Activated T-helper 2 cell treated with anti-CD3 and anti-CD28 coated beads, Interferon-gamma antibody, Interleukin-2, Interleukin-4, amounts not matched to agents 10 μg/mL and 5 μg/mL and 100 μg/mL, durations not matched to agents 14 hours and 24 hours and 36 hours (primary cell): Measurements from ENCODE around the gene CENPS. TPM values are rescaled to one million over a fixed set of nuclear protein-coding genes. Genes with fewer than 3 reads are reported as not detected.
"Not testable (repeated sequence)": the region's sequence is repeated elsewhere in the genome, so short reads cannot be mapped to it uniquely, and the experiment has no call there.

Experiments used
- DNase-seq: peaks from one replicate; pipeline ENCODE4 v3.0.0; 2021; ENCODE audit warnings: low spot score
- H3K27ac Mint-ChIP-seq: one replicate; pipeline ENCODE4 v1.8.0; 2021; ENCODE audit warnings: mixed read lengths
- H3K27me3 Mint-ChIP-seq: one replicate; pipeline ENCODE4 v1.8.0; 2021; ENCODE audit warnings: low read depth, mixed read lengths
- H3K36me3 Mint-ChIP-seq: one replicate; pipeline ENCODE4 v1.8.0; 2021; ENCODE audit warnings: low read depth, mixed read lengths
- H3K4me1 Mint-ChIP-seq: one replicate; pipeline ENCODE4 v1.8.0; 2021; ENCODE audit warnings: low read depth, mixed read lengths
- H3K4me3 Mint-ChIP-seq: one replicate; pipeline ENCODE4 v1.8.0; 2021; ENCODE audit warnings: low read depth, mild to moderate bottlenecking, moderate library complexity, mixed read lengths
- H3K9me3 Mint-ChIP-seq: one replicate; pipeline ENCODE4 v1.8.0; 2021; ENCODE audit warnings: mixed read lengths
- intact Hi-C: fragments of 100-400 bp; cut with micrococcal nuclease; formaldehyde crosslinking; loops from one replicate; pipeline ENCODE4 v1.15.1; 2023
- total RNA-seq: library from RNA; stranded (reverse); gene quantifications from 2 replicates; pipeline ENCODE4 v1.2.3, GENCODE V29; 2022

CENPS gene
- total RNA-seq, 1 donor from 2014 or later: 16.8 TPM

GRCh38 chr1:10426535-10426848 lies 3.7 kb upstream of the CENPS start:
- H3K27ac Mint-ChIP-seq, H3K4me3 Mint-ChIP-seq, DNase-seq, H3K27me3 Mint-ChIP-seq, H3K9me3 Mint-ChIP-seq, H3K36me3 Mint-ChIP-seq, intact Hi-C loops: not testable (repeated sequence)
- peaks cover 21% of the 10 kb centered on the region for H3K4me1 Mint-ChIP-seq

- peaks cover 24% of the 10 kb centered on the region for H3K4me1 Mint-ChIP-seq
- no peak for DNase-seq
- intact Hi-C loops: loop anchor here (1.0 to 2.0 kb wide), 5 partner anchors 52 to 554 kb away; partner anchors contain the start of genes LZIC and NMNAT1
- H3K27ac Mint-ChIP-seq: no peak overlapping the region
- H3K9me3 Mint-ChIP-seq: no peaks in the 10 kb centered on the region
- no peaks in the 10 kb centered on the region for H3K27me3 Mint-ChIP-seq
- peak overlapping the region; percentile 94 for H3K4me3 Mint-ChIP-seq
- H3K36me3 Mint-ChIP-seq: no peaks in the 10 kb centered on the region
Measured at GRCh38 chr1:10428984-10429383, 1.2 kb upstream of the CENPS start.

DNA sequence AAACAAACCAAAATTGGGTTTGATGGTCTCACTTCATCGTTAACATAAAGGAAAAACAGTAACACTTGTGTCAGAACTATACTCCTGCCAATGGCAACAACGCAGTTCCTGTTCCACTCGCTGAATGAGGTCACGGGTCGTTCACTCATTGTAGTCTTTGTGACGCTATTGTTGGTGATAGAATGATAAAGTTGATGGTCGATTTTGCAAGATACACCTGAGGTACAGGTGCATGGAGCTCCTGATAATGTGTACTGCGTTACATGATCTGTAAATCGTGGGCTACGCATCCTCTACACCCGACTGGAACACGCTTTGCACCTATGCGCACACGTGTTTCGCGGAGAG lies 391 bp upstream of the CENPS start:
- intact Hi-C loops: loop anchor here (1.0 to 2.0 kb wide), 4 partner anchors 65 to 555 kb away; partner anchors contain the start of genes LZIC and NMNAT1
- DNase-seq: no peak
- no peaks in the 10 kb centered on the region for H3K36me3 Mint-ChIP-seq
- H3K9me3 Mint-ChIP-seq: no peaks in the 10 kb centered on the region
- peak overlapping the region; percentile 95 for H3K27ac Mint-ChIP-seq
- peak overlapping the region; percentile 94 for H3K4me3 Mint-ChIP-seq
- peaks cover 24% of the 10 kb centered on the region for H3K4me1 Mint-ChIP-seq
- H3K27me3 Mint-ChIP-seq: no peaks in the 10 kb centered on the region

- no peaks in the 10 kb centered on the region for H3K36me3 Mint-ChIP-seq
- no peaks in the 10 kb centered on the region for H3K27me3 Mint-ChIP-seq
- H3K9me3 Mint-ChIP-seq: no peaks in the 10 kb centered on the region
- intact Hi-C loops: loop anchor here (1.0 kb wide), 1 partner anchor 41 kb away; the partner anchor contains the start of gene DFFA
- DNase-seq: no peak
- H3K27ac Mint-ChIP-seq: peak overlapping the region; percentile 95
- peaks cover 24% of the 10 kb centered on the region for H3K4me1 Mint-ChIP-seq
- H3K4me3 Mint-ChIP-seq: peak overlapping the region; percentile 94
Measured at GRCh38 chr1:10431070-10431730, 967 bp downstream of the CENPS start.

DNA sequence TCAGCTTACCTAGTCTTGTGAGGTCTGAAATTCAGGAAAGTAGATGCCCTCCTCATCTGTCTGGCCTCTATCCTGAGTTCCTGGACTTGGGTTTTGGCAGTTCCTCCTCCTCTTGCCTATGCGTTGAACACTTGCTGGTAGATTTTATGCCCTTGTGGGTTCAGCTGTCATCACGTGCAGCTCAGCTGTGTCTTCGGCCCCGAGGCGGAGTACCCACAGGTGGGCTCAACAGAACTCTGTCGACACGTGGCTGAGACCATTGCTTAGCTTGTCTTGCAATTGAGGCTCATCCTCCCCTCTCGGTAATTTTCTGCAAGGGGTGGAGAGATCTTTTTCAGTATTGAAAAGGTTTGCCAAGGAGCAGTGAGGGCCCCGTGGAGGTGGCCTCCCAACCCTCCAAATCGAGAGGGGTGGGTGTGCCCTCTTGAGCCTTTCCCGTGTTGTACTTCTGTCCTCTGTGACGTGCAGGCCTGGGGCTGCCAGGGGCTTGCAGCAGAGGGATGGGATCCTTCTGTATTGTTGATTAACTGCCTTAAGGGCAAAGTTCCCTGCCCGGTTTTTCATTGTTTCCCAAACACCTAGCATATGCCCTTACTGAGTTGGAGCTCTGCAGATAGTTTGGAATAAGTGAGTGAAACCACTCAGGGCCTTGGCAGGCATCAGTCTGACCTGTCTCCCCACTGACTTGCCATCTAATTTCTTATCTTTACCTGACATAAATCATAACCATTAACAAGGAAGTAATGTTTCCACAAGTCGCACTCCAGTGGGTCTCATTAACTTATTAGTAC lies 2.9 kb downstream of the CENPS start:
- Mint-ChIP-seq H3K4me3 (peak overlapping the region; percentile 33), H3K27me3 (no peaks in the 10 kb centered on the region), H3K4me1 (peaks cover 20% of the 10 kb centered on the region), H3K27ac (no peak overlapping the region), H3K9me3 (no peaks in the 10 kb centered on the region), H3K36me3 (no peaks in the 10 kb centered on the region)
- no peak for DNase-seq
- intact Hi-C loops: no loop called here

DNA sequence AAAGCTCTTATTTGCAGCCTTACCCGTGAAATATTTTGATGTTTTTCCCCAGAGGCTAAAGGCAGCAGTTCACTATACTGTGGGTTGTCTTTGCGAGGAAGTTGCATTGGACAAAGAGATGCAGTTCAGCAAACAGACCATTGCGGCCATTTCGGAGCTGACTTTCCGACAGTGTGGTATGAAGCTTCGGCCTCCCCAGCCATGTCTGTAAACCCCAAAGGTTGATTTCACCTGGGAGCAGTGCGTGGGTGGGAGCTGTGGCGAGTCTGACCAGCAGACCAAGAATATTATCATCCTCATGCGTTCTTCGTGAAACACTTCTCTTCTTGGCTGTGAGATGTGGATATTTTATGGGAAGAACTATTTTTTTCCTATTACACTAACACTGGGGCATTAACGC lies 3.6 kb downstream of the CENPS start:
- no peak overlapping the region for H3K4me3 Mint-ChIP-seq
- H3K27ac Mint-ChIP-seq: no peak overlapping the region
- peaks cover 19% of the 10 kb centered on the region for H3K4me1 Mint-ChIP-seq
- intact Hi-C loops: no loop called here
- H3K9me3 Mint-ChIP-seq: no peaks in the 10 kb centered on the region
- H3K36me3 Mint-ChIP-seq: no peaks in the 10 kb centered on the region
- DNase-seq: no peak
- H3K27me3 Mint-ChIP-seq: no peaks in the 10 kb centered on the region

GRCh38 chr1:10434590-10434989 lies 4.4 kb downstream of the CENPS start:
- DNase-seq: no peak
- Mint-ChIP-seq H3K4me3 (no peak overlapping the region), H3K27ac (no peak overlapping the region), H3K4me1 (peaks cover 15% of the 10 kb centered on the region), H3K27me3 (no peaks in the 10 kb centered on the region), H3K36me3 (no peaks in the 10 kb centered on the region), H3K9me3 (no peaks in the 10 kb centered on the region)
- intact Hi-C loops: no loop called here

- no peak overlapping the region for H3K27ac Mint-ChIP-seq
- no peak for DNase-seq
- intact Hi-C loops: no loop called here
- no peaks in the 10 kb centered on the region for H3K9me3 Mint-ChIP-seq
- H3K36me3 Mint-ChIP-seq: peaks cover 2% of the 10 kb centered on the region
- H3K4me3 Mint-ChIP-seq: no peak overlapping the region
- H3K4me1 Mint-ChIP-seq: peaks cover 3% of the 10 kb centered on the region
- H3K27me3 Mint-ChIP-seq: no peaks in the 10 kb centered on the region
Measured at GRCh38 chr1:10437052-10437451, 6.8 kb downstream of the CENPS start.

- no peak overlapping the region for H3K27ac Mint-ChIP-seq
- no peak overlapping the region for H3K4me3 Mint-ChIP-seq
- H3K27me3 Mint-ChIP-seq: no peaks in the 10 kb centered on the region
- H3K9me3 Mint-ChIP-seq: no peaks in the 10 kb centered on the region
- no peak for DNase-seq
- intact Hi-C loops: no loop called here
- no peaks in the 10 kb centered on the region for H3K4me1 Mint-ChIP-seq
- peaks cover 2% of the 10 kb centered on the region for H3K36me3 Mint-ChIP-seq
Measured at GRCh38 chr1:10438677-10439163, 8.5 kb downstream of the CENPS start.

GRCh38 chr1:10440305-10440704 lies 10.1 kb downstream of the CENPS start:
- H3K9me3 Mint-ChIP-seq: no peaks in the 10 kb centered on the region
- H3K27ac Mint-ChIP-seq: no peak overlapping the region
- no peak overlapping the region for H3K4me3 Mint-ChIP-seq
- DNase-seq: no peak
- no peaks in the 10 kb centered on the region for H3K4me1 Mint-ChIP-seq
- no peaks in the 10 kb centered on the region for H3K27me3 Mint-ChIP-seq
- intact Hi-C loops: no loop called here
- H3K36me3 Mint-ChIP-seq: peaks cover 2% of the 10 kb centered on the region

DNA sequence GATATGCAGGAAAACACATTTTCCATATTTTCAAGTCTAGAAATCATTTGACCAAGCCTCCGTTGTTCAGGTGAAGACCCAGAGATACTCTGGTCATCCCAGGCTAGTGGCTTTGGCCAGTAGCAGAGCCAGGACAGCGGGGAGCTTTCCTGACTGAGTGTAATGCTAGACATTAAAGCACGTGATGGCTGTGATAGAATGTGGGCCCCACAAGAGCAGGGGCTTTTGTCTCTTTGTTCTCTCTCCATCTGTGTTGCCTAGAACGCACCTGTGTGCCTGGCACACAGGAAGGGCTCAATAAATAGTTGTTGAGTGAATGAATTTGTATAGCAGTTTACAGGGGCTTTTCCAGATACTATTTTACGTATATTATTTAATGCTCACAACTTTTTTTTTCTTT lies 10.6 kb downstream of the CENPS start:
- H3K27ac Mint-ChIP-seq: no peak overlapping the region
- peaks cover 2% of the 10 kb centered on the region for H3K36me3 Mint-ChIP-seq
- no peak overlapping the region for H3K4me3 Mint-ChIP-seq
- H3K9me3 Mint-ChIP-seq: no peaks in the 10 kb centered on the region
- intact Hi-C loops: no loop called here
- no peak for DNase-seq
- no peaks in the 10 kb centered on the region for H3K27me3 Mint-ChIP-seq
- H3K4me1 Mint-ChIP-seq: no peaks in the 10 kb centered on the region

DNA sequence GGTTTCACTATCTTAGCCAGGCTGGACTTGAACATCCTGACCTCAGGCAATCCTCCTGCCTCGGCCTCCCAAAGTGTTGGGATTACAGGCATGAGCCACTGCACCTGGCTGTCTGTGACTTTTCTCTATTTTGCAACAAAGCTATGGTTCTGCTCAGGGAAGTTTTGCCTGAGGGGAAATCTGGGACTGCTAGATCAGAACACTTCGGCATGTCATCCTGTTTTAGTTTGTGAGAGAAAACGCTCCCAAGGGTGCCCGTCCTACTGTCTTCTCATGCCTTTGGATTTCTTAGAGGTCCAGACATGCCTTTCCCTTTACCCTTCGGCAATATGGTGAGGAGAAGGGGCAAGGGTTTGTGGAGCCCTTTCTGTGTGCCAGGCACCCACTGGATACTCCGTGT lies 14.0 kb downstream of the CENPS start:
- H3K27ac Mint-ChIP-seq: no peak overlapping the region
- no peaks in the 10 kb centered on the region for H3K9me3 Mint-ChIP-seq
- DNase-seq: no peak
- no peak overlapping the region for H3K4me3 Mint-ChIP-seq
- intact Hi-C loops: no loop called here
- H3K27me3 Mint-ChIP-seq: no peaks in the 10 kb centered on the region
- H3K36me3 Mint-ChIP-seq: peaks cover 2% of the 10 kb centered on the region
- H3K4me1 Mint-ChIP-seq: no peaks in the 10 kb centered on the region

- peaks cover 2% of the 10 kb centered on the region for H3K36me3 Mint-ChIP-seq
Measured at GRCh38 chr1:10444795-10445397, 14.7 kb downstream of the CENPS start.

More at GRCh38 chr1:10444795-10445397, 14.7 kb downstream of the CENPS start:
- Mint-ChIP-seq H3K9me3 (no peaks in the 10 kb centered on the region), H3K4me1 (no peaks in the 10 kb centered on the region), H3K4me3 (no peak overlapping the region), H3K27ac (no peak overlapping the region), H3K27me3 (no peaks in the 10 kb centered on the region)
- intact Hi-C loops: no loop called here
- no peak for DNase-seq
